Calu3 (cell line): ENCODE data around the gene MRPL36. TPM values are rescaled to one million over a fixed set of nuclear protein-coding genes. Genes with fewer than 3 reads are reported as not detected.

Experiments used
- BruUV-seq: library from RNA; stranded (reverse); fragments of 400-500 nt; replicated peaks from 2 replicates; lab custom pipeline; 2021; lab: Mats Ljungman, UMichigan
- CTCF ChIA-PET: fragments of 300-600 bp; sonication (Branson Sonifier 250); formaldehyde crosslinking; loops from one replicate; lab custom pipeline; 2022; ENCODE audit warnings: antibody characterized with exemption; lab: Charles Lee
- DNase-seq: peaks from one replicate; pipeline ENCODE4 v3.0.0; 2022
- H3K27ac Mint-ChIP-seq: one replicate; pipeline ENCODE4 v1.8.0; 2022; ENCODE audit warnings: mixed read lengths; ENCODE audit not compliant: unreplicated experiment
- H3K27me3 Mint-ChIP-seq: one replicate; pipeline ENCODE4 v1.8.0; 2022; ENCODE audit warnings: mixed read lengths; ENCODE audit not compliant: unreplicated experiment
- H3K36me3 Mint-ChIP-seq: one replicate; pipeline ENCODE4 v1.8.0; 2022; ENCODE audit warnings: mild to moderate bottlenecking, moderate library complexity, mixed read lengths; ENCODE audit not compliant: insufficient read depth, unreplicated experiment
- H3K4me1 Mint-ChIP-seq: one replicate; pipeline ENCODE4 v1.8.0; 2022; ENCODE audit warnings: mild to moderate bottlenecking, low read depth, mixed read lengths; ENCODE audit not compliant: unreplicated experiment
- H3K4me3 Mint-ChIP-seq: one replicate; pipeline ENCODE4 v1.8.0; 2022; ENCODE audit warnings: mild to moderate bottlenecking, low read depth, moderate library complexity, mixed read lengths; ENCODE audit not compliant: unreplicated experiment
- H3K9me3 Mint-ChIP-seq: one replicate; pipeline ENCODE4 v1.8.0; 2022; ENCODE audit warnings: low read depth, mixed read lengths; ENCODE audit not compliant: unreplicated experiment
- CTCF ChIP-seq: fragments of 200-600 bp; IDR thresholded peaks from one replicate; pipeline ENCODE4 v1.8.0; 2022; ENCODE audit warnings: antibody characterized with exemption; ENCODE audit not compliant: unreplicated experiment
- intact Hi-C: fragments of 100-400 bp; cut with micrococcal nuclease; formaldehyde crosslinking; loops from one replicate; pipeline ENCODE4 v1.10.0; 2022; ENCODE audit not compliant: unreplicated experiment
- total RNA-seq: library from RNA; stranded (reverse); gene quantifications from 2 replicates; pipeline ENCODE4 v1.2.3, GENCODE V29; 2022

MRPL36 gene
- total RNA-seq, 1 experiment from 2014 or later, result 55.5 TPM

GRCh38 chr5:1788200-1788599 lies 11.4 kb downstream of the MRPL36 start:
- intact Hi-C loops, result no loop called here
- Mint-ChIP-seq H3K27ac (no peak overlapping the region), H3K36me3 (peaks cover 10% of the 10 kb centered on the region), H3K9me3 (no peaks in the 10 kb centered on the region), H3K27me3 (no peaks in the 10 kb centered on the region), H3K4me1 (peaks cover 29% of the 10 kb centered on the region), H3K4me3 (no peak overlapping the region)
- CTCF ChIA-PET, result no interaction called here
- no peak for TF ChIP-seq CTCF
- DNase-seq, result no peak
- BruUV-seq, result no TSS peak

- intact Hi-C loops, result no loop called here
- TF ChIP-seq CTCF, result no peak
- DNase-seq, result no peak
- peaks cover 5% of the 10 kb centered on the region for H3K36me3 Mint-ChIP-seq
- no peaks in the 10 kb centered on the region for H3K27me3 Mint-ChIP-seq
- BruUV-seq, result no TSS peak
- H3K4me3 Mint-ChIP-seq, result no peak overlapping the region
- H3K4me1 Mint-ChIP-seq, result peaks cover 29% of the 10 kb centered on the region
- H3K9me3 Mint-ChIP-seq, result no peaks in the 10 kb centered on the region
- H3K27ac Mint-ChIP-seq, result no peak overlapping the region
- CTCF ChIA-PET, result no interaction called here
Observed at GRCh38 chr5:1787472-1788047, 12.1 kb downstream of the MRPL36 start.

DNA sequence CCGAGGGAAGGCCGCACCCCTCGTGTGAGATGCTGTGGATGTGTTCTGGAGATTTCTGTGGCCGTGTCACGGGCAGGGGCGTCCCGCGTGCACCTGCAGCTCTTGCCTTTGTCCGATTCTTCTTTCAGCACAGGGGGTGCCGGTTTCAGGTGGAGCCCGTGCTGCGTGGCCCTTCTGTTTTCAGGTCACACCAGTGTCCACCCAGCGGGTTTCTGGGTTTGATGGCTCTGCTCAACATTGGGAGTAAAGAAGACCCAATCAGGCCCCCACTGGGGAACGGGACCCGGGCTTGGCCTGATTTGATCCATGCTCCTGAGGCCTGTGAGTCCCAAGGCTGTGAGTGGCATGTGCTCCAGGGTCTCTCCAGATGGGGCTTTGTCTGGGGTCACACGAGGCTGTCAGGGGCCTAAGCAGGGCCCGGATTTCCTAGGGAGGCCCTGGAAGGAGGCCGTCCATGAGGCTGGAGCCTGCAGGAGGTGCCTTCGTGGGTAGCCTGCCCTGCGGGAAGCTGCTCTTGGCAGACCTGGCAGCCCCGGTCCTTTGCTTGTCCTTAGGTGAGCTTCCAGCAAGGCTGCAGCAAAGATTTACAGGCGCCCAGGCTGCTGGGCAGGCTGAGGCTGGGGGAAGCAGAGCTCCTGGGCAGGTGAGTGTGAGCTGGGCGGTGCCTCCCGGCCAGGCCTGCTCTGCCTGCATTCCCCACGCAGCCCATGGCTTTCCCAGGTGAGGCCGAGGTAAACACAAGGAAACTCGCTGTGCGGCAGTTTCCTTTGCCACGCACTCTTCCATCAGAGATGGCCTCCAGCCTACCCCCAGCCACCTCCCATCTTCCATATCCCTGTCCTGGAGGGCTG lies 12.8 kb downstream of the MRPL36 start:
- Mint-ChIP-seq H3K4me3 (no peak overlapping the region), H3K36me3 (peaks cover 5% of the 10 kb centered on the region), H3K27ac (no peak overlapping the region), H3K4me1 (peaks cover 33% of the 10 kb centered on the region), H3K9me3 (no peaks in the 10 kb centered on the region), H3K27me3 (no peaks in the 10 kb centered on the region)
- no peak for TF ChIP-seq CTCF
- BruUV-seq, result no TSS peak
- CTCF ChIA-PET, result no interaction called here
- DNase-seq, result no peak
- intact Hi-C loops, result no loop called here

DNA sequence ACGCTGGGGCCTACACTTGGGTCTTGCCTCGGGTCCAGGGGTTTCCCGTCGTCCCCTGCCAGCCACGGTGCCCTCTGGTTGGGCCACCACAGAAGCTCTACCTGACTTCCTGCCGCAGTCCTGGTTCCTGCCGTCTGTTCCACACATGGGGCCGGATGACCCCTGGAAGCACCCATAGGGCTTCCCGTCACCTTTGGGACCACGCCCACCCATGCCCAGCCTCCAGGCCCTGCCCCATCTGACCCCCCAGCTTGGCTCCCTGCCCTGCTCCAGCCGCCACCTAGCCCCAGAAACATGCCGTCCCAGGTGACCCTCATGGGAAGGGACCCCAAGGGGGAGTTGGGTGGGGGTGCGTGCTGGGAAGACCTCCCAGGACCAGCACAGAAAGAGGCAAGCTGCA lies 13.7 kb downstream of the MRPL36 start:
- Mint-ChIP-seq H3K36me3 (peaks cover 5% of the 10 kb centered on the region), H3K27me3 (no peaks in the 10 kb centered on the region), H3K27ac (no peak overlapping the region), H3K9me3 (no peaks in the 10 kb centered on the region), H3K4me3 (no peak overlapping the region), H3K4me1 (peaks cover 38% of the 10 kb centered on the region)
- DNase-seq, result no peak
- BruUV-seq, result no TSS peak
- TF ChIP-seq CTCF, result no peak
- CTCF ChIA-PET, result no interaction called here
- intact Hi-C loops, result no loop called here
